Ramos (cell line): ENCODE measurements around the gene CACNA2D3.

Source experiments
- in situ Hi-C: fragments of 300-500 bp; cut with MboI; formaldehyde crosslinking; loops from one replicate; pipeline ENCODE4 v1.14.3; 2022; ENCODE audit warnings: low sequenced_read_pairs; ENCODE audit not compliant: unreplicated experiment

CACNA2D3 gene

DNA sequence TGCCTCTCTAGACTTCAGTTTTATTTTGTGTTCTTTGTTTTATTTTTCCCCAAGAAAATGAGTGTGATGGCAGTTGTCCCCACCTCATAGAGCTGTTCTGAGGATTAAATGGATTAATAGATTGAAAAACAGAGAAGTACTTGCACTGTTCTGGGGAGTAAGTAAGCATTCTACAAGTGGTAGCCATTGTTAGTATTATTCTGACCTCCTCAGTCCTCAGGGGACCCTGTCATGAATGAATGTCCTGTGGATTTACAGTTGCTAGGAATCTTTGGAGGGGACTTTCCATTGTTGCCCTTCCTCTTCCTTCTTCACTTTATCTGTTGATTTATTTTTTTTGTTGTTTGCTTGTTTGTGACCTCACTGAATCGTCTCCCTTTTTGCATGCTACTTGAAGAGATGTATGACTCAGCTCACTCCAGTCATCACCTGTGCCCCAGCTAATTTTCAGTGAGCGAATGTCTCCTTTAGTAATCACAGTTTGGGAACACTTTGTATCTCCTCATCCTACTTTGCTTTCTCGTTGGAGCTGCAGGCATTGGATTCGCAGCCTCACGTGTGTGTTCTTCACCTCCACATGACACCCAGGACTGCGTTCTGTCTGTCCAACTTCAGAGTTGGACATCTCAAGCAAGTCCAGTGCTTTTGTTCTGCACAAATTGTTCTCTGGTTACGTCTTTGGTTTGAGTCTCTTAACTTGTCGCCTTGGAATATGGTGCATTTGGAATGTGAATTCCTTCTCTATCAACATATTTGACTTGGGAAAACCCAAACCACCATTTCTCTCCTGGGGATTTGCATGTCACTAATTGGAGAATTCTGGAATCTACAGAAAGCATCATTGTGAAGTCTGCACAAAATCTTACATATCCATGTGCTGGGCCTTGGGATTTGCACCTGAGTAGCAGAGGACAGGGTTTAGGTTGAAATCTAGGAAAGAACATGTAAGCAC is 751.0 kb downstream of the CACNA2D3 start:
- in situ Hi-C loops, result no loop called here

DNA sequence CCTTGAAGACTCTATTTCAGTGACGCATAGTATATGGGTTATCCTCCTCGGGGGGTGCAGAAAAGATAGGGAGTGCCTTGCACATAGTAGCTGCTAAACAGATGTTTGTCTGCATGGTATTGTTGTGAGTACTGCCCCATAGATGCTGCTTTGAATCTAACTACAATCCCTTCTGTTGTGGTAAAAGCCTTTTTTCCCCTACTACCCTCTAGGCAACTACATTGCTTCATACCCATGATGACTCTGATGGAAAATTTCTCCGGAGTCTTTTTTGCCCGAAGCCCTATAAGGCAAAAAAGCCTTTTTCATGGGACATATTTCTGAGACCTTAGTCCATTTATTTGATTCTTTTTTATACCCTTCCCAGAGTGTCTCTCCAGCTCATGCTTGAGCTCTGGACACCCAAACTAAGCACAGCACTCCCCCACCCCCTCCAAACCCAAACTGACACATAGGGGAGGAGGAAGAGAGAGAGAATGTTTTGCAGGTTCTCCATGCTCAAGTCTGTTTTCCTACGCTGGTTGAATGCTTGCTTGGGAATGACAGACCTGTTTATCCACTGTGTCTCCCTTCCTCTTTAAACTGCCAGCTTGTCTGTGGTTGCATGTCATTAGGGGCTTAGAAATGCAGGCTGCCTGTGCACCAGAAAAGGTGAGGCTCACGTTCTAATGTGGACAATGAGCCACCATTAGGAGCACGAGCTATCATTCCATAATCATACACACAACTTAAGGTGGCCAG is 752.6 kb downstream of the CACNA2D3 start:
- in situ Hi-C loops, result no loop called here

DNA sequence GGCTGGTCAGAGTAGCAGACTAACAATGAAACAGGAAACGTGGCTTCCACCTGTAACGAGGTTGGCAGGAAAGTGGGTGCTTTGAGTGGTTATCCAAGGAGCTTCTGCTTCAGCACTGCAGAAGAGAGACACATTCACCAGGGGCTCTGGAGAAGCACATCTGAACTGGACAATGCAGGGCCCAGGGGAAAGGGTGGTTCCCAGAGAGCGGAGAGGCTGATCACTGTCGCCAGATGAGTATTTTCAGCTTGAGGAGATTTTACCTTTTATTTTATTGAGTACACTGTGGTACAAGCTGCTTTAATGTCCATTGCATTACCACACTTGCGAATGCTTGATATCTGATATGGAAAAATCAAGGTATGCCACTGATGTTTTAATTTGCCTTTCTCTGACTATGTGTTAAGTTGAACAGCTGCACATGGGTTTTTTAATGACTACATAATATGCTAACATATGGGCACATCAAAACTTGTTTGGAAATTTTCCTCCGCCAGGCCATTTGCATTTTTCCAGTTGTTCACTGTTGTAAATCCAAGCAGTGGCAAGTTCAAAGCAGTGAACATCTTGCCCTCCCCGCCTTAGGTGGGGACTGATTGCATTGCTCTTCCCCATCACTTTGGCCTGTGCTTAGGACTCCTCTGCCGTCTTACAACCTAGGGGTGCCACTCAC is 753.4 kb downstream of the CACNA2D3 start:
- in situ Hi-C loops, result no loop called here

DNA sequence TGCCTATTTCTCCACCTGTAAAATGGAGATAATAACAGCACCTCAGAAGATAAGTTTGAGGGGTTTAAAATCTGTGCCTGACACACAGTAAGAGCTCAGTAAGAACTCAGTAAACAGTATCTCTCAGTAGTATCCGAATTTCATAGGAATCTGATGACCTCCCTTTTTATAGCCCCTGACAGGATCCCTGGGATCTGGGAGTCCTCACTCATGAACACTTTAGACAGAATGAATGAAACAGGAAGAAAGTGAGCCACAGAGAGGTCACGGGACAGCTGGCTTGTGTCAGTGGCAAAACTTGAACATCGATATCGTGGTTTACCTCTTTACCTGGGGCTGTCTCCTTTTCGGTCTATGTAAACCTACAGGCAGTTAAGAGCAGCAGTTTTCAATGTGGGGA is 754.3 kb downstream of the CACNA2D3 start:
- in situ Hi-C loops, result no loop called here

DNA sequence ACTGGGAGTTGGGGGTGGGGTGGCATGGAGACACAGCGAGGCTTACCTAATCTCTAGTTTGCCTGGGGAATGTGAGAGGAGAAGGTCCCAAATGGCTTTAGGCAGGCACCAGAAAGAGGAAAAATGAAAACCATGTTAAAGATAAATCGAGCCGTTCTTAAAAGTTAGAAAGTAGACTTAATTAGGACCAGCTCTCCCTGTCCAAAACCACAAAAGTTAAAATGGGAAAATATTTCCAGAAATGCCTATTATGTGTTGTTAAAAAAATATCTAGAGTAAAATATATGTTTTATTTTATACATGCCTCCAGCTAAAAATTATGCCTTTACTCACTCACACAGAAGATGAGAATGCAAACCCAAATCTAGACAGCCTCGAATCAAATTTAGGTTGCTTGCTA is 755.4 kb downstream of the CACNA2D3 start:
- in situ Hi-C loops, result no loop called here

DNA sequence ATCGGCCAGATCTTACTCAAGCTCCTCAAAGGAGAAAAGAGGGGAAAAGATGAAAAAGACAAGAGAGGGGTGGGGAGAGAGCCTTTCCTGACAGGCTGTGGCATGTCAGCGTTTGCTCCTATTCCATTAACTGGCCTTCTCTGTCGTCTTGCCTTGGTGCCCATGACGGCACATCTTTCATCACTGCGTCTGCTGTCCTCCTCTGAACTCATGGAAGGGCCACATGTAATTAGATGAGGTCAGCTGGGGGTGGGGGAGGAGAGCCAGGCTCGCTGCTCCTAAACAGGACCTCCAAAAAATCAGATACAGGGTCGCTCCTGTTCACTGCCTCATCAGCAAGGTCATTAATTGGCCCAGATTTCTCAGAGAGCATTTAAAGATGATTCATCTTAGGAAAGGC is 755.8 kb downstream of the CACNA2D3 start:
- in situ Hi-C loops, result no loop called here

DNA sequence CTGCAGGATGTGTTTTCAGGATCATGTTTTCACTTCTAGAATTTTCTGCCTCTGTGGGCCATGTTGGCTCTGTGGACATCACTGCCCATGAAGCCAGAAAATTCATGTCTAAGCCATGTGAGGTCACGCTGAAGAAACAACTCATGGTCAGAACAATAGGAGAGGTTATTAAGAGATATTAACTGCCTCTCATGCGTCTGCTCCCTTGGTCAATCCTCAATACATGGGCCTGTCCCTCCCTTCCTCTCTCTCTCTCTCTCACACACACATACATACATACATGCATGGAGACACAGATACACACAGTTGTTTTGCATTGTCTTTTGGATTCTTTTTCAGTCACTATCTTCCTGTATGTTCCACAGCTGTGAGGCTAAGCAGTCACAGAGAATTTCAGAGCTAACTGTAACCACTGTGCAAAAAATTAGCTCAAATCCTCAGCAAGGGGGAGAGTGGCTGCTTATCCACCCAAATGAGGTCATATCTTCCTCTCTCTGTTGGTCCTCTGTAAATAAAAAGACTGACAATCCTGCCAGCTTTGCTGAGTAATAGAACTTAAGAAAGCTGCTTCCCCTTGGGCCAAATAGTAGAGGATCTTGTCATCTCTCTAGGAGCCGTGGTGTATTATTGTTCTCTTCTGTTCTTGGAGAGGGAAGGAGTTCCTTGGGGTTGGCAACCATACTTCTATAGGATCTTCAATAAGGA is 759.9 kb downstream of the CACNA2D3 start:
- in situ Hi-C loops, result no loop called here

DNA sequence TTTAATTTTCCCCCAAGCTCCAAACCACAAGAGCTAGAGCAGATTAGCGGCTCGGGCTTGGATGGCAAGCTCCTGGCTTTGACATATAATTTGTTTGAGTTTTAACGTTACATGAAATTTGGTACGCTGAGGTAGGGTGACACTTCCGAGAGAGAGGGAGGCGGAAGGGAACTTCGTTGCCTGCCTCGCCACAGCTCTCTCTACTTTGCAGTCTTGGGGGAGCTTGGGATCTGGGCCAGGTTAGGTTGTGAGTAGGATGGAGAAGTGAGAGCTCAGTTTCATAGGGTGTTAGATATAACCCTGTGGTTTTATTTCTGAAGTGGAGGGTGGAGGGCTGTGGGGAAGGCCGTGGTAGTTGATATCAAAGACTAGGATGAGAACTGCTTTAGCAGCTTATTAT is 765.8 kb downstream of the CACNA2D3 start:
- in situ Hi-C loops, result no loop called here

DNA sequence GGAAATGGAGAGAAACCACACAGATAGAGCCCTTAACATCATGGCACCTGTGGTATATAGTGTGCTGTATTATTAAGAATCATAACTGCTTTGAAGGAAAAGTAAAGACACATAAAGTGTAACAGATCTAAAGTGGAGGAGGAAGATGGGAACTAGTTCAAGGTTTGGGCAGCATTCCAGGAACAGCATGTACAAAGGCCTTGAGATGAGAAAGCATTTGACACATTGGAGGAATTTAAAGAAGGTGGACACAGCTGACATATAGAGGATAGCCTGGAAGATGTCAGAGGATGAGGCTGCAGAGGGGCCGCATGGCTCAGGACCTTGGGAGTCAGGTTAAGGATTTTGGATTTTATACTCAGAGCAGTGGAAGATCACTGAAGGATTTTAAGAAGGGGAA is 766.5 kb downstream of the CACNA2D3 start:
- in situ Hi-C loops, result no loop called here

DNA sequence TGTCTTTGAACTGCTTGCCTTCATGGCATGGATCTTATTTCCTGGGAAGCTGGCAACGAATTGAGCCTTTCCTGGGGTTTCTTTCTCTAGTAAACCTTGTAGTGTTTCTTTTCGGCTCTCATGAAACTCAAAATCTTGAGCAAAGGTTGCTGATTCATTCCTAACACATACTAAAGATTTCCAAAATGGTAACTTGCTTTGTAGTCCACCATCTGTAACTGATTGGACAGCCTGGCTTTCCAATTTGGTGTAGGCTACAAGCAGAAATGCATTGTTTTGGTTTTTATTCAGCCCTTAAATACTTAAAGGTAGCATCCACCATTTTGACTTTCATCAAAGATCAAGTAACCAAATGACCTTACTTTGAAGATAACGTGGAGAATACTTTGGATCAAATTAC is 767.4 kb downstream of the CACNA2D3 start:
- in situ Hi-C loops, result no loop called here

DNA sequence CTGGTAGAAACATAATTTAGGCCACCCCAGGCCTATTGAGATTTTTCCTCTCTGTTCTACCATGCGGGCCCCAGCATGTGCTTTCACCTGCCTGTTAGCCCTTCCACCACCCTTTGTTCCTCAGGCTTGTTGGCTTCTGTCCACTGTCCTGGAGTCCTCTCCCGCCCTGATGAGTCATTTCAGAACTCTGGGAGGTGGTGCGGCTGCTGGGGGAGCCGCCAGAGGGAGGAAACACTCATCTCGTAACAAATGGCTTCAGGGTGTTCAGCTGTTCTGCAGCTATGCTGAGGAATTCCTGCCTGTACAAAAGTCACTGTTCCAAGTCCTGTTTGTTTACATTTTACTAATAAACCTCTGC is 769.2 kb downstream of the CACNA2D3 start:
- in situ Hi-C loops, result no loop called here

GRCh38 chr3:54892168-54892567 is 769.8 kb downstream of the CACNA2D3 start:
- in situ Hi-C loops, result no loop called here

DNA sequence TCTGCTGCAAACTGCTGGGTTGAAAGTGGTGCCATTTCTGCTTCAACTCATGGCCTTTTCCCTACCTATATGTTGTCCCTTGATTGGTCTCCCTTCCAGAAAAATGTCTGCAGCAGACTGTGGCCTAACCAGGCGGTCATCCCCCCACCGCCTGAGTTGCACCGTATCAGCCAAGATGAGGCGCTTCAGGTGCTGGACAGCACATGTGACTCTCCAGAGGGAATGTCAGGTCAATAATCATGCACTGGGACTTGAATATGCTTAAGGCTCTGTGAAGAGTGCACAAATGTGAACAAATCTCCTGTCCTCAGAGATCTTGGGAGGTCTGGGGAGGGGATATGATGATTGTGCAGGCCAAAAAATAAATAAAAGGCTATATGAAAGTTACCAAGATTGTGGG is 773.3 kb downstream of the CACNA2D3 start:
- in situ Hi-C loops, result no loop called here

DNA sequence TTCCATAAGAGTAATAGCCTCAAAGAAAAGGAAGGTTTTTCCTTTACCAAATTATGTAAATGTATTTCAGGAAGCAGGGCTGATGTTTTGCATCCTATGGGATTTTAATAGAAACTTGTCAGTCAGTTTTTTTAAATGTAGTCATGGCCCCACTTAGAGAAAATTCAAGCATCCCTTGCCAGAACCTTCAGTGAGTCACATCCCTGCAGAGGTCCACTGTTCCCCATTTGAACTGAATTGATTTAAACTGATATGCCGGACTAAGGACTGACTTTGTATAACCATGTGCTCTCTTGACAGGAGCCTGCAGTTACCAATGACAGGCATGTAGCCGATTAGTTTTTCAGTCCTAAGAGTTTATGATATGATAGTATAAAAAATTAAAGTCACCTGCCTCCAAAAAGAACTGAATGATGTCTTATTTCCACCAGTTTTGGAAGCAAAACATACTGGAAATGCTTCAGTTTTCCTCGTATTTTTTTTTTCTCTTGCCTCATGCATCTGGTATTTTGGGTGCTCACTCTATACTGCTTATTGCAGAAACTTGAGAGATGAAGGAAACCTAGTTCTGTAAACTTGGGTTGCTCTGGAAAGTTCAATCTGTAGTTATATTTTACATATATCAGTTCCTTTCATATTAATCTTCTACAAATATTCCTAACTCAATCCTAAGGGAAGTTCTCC is 774.8 kb downstream of the CACNA2D3 start:
- in situ Hi-C loops, result no loop called here

GRCh38 chr3:54899273-54899672 is 776.9 kb downstream of the CACNA2D3 start:
- in situ Hi-C loops, result no loop called here

DNA sequence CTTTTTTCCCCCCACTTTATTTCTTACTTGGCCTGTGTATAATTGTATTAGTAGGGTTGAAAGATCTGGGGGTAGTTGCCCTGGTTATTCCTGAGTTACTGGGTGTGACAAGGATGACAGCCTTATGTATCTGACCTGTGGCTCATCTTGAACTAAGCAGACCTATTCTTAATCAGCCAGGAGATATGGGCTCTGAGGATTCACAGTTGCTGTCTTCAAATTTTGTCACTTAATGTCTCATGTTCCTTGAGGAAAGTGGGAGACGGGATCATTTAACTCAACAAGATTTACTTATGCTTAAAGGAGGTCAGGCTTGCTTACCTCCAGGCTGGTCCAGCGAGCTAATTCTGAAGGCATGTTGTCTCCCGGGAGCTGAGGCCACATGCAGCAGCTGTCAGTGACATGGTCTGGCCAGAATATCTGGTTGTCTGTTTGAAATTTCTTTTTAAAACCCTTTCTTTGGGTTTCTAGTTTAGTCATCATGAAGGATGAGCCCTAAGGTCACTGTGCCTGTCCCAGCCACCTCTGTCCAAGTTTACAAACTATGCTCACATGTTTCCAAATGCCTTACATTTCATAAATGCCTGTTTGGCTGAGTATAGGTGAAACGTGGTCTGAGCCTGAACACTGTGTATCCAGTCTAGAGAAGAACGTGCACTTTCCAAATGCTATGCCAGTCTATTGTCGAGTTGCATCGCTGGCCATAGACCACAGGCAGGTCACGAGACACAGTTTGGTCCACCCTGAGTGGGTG is 778.7 kb downstream of the CACNA2D3 start:
- in situ Hi-C loops, result no loop called here

DNA sequence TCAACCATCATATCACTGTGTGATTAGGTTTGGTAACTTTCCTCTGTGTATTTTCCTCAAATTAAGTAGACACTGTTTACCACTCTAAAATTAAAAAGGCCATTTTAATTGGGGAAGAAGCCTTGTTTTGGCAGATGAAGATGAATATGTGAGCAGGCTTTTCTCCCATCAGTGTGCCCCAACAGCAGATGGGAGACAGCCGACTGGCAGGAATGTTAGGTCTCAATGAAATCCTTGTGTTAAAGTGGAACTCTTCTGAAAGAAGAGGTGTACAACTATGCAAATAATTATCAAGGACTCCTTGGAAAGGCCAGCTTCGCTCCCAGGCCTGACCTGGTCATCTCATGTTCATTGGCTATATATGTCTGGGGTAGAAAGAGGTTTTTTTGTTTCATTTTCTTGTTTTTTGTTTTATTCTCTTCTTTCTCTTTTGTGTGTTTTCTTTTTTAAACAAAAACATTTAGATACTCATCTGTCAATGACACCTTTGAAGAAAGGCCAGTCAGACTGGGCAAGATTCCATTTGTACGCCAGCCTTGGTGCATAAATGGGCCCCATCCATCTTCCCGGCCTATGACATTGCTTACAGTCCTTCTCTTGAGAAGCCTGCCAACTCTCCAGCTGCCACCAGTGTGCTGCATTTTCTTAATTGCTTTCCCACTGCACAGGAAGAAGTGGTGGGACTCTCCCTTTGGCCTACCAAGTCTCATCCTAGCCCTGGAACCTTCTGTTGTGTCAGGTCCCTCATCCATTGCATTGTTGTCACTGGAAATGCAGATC is 779.7 kb downstream of the CACNA2D3 start:
- in situ Hi-C loops, result no loop called here

DNA sequence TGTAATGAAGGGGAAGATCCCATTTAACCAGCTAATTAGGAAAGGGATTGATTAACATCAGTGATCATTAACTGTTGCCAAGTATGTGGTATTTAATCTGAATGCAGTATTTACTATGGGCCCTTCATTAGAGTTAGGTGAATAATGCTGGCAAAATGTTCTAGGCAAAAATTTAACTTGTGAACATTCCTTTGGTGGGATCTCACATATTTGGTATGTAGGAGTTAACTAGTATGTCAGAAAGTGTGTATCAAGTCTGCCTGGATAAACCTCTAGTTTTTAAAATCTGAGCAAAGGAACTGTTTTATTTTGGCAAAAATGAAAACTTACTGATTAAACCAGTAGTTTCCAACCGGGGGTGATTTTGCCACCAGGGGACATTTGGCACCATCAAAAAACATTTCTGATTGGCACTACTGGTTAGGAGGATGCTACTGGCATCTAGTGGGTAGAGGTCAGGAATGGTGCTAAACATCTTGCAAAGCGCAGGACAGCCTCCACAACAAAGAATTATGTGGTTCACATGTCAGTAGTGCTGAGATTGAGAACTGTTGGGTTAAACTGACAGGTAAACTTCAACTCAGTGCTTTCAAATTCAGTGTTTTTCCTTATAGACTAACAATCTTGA is 783.0 kb downstream of the CACNA2D3 start:
- in situ Hi-C loops, result no loop called here
